GM10266 (cell line): ENCODE data around the gene EDARADD.

Experiments used
- DNase-seq: peaks from one replicate; pipeline ENCODE4 v3.0.0; 2012; ENCODE audit errors: extremely low spot score
- TF ChIP-seq, protein P1 (sequence below): IDR thresholded peaks from 2 replicates; pipeline ENCODE4 v1.5.1; 2012; ENCODE audit warnings: mild to moderate bottlenecking, low read depth; ENCODE audit not compliant: control insufficient read depth, insufficient read depth; ENCODE audit errors: missing control alignments

EDARADD gene

DNA sequence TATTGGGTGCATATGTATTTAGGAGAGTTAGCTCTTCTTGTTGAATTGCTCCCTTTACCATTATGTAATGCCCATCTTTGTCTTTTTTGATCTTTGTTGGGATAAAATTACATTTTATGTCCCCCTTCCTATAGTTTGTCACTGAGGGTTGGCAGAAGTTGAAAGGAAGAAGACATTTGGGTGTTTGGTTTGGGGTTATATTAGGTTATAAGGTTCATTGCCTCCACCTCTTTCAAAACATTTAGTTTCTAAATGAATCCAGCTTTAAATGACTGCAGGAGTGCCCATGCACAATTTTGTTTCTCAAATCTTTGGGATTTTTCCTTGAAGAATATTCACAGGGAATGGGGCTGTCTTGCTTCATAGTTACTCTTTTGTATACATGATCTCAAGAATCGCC is 115.1 kb downstream of the EDARADD start:
- TF ChIP-seq, protein P1, sequence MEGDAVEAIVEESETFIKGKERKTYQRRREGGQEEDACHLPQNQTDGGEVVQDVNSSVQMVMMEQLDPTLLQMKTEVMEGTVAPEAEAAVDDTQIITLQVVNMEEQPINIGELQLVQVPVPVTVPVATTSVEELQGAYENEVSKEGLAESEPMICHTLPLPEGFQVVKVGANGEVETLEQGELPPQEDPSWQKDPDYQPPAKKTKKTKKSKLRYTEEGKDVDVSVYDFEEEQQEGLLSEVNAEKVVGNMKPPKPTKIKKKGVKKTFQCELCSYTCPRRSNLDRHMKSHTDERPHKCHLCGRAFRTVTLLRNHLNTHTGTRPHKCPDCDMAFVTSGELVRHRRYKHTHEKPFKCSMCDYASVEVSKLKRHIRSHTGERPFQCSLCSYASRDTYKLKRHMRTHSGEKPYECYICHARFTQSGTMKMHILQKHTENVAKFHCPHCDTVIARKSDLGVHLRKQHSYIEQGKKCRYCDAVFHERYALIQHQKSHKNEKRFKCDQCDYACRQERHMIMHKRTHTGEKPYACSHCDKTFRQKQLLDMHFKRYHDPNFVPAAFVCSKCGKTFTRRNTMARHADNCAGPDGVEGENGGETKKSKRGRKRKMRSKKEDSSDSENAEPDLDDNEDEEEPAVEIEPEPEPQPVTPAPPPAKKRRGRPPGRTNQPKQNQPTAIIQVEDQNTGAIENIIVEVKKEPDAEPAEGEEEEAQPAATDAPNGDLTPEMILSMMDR, result no peak
- DNase-seq, result no peak

DNA sequence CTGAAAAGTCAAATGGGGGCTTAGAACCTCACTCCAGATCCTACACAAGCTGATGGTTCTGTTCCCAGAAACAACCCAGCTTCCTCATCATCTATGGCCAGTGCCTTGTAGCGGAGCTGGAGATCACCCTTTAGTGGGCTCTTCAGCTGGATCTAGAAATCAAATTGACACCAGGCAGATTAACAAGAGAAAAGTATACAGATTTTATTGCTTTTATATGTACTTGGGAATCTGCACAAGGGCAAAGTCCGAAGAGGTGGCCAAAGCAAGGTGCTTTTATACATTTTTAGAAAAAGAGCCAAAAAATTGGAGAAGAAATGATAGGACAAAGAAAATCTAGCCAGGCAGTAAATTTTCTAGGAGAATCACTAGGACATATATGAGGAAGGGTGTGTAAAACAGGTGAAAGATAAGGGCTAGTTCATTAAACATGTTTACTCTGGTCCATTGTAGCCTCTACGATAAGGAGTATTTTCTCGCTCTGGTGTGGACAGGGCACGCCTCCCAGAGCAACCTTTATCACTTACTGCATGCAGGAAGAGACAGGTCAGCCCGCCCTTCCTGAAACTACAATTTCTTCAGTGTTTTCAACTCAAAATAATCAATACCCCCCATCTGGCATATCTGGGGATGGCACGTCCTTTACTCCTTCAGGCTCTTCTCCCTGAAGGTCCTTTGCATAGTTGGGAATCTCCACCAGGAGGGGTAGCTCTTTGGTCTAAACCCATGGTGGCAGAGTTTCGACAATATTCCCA is 115.7 kb downstream of the EDARADD start:
- TF ChIP-seq, protein P1, result no peak
- DNase-seq, result no peak

DNA sequence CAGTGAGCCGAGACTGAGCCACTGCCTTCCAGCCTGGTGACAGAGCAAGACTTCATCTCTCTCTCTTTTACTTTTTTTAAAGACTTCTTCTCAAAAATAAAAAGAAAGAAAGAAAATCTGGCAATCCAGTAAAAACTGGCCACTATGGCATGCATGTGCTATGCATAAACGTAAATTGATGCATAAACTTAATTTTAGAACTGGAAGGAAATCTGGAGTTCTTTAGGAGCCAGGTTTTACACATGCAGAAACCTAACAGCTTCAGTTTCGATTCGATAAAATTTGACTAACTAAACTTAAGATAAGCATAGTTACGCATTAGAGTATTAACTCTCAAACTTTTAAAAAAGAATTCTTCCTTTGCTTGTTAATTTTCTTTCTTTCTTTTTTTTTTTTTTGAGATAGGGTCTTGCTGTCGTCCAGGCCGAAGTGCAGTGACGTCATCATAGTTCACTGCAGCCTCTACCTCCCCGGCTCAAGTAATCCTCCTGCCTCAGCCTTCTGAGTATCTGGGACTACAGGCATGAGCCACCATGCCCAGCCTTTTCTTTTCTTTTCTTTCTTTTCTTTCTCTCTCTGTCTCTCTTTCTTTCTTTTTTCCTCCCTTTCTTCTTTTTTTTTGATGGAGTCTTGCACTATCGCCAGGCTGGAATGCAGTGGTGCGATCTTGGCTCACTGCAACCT is 117.8 kb downstream of the EDARADD start:
- TF ChIP-seq, protein P1, result no peak
- DNase-seq, result no peak

DNA sequence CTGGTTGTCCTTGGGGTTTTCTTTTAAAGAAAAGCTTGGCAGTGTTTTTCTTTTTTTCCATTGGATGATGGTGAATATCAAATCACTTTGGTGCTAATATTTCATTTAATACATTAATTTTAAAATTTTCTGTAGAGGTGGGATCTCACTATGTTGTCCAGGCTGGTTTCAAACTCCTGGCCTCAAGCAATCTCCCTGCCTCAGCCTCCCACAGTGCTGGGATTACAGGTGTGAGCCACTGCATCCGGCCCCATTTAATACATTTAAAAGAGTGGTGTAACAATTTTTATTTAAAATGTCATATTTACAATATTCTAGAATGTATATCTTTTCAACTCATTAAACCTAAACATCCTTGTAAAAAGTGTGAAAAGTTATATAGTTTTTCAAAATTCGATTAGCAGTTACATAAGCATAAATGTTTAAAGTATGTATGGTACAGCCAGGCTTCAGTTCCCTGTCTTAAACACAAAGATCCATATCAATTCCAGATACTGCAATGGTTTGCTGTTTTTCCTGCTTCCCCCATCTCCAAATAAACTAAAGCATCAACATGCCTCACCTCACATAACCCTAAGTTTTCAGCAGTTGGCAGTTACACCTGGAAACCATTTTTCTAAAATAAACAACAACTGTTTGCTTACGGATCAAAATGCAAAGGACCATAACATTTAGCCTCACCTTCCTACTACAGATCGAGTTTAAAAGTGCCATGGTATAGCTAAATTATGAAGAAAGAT is 120.8 kb downstream of the EDARADD start:
- no peak for DNase-seq
- TF ChIP-seq, protein P1, result no peak

DNA sequence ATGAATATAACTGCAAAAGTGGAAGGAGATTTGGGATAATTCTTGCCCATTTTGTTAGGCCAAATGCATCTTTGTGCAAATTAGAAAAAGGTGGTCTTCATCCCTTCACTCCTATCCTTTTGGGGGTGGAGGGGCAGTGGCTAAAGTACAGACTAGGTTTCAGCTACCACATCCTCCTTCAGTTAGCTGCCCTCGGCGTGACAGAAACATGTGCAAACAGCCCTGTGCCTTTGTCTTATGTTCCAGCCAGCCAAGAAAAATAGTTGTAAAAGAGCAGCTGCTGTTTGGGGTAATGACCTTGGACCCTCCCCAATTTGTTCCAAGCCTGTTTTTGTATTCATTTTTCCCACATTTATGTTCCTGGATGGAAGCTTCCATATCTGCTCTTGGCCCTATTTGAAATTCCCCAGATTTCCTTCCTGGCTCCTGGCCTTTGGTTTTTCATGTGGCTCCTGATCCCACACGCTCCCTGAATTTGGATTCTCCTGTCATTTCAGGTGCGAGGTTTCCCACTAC is 121.4 kb downstream of the EDARADD start:
- no peak for DNase-seq
- TF ChIP-seq, protein P1, result no peak

DNA sequence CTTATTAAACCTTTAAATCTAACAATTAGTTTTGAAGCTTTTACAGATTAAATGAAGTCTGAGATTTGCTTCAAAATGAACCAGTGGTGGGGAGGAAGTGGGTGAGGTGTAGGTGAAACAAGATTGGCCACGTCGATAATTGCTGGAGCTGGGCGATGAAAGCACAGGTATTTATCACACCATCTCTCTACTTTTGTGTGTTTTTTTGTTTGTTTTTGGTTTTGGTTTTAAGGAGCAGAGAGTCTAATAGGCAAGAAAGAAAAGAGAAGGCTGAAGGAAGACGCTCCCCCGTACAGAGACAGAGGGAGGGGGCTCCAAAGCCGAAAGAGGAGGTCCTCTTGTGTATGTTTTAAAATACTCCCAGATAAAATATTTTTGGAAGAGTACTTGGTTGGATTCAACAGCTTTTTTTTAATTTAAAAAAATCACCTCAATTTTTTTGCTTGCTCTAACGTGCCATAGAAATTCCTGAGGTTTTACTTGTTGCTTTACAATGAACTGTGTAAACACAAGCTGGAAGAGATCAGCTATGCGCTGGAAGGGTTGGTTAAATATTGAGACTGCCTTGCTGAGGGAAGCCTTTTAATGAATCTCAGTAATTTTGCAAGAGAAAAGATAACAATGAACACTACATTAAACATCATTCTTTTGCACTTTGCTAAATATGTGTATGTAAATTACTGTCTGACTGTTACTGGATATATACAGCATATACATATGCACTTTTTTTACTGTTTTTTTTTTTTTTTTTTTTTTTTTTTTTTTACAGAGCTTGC is 123.0 kb downstream of the EDARADD start:
- TF ChIP-seq, protein P1, result no peak
- no peak for DNase-seq
